Measurements from ENCODE around the gene XXYLT1. TPM values are rescaled to one million over a fixed set of nuclear protein-coding genes. Genes with fewer than 3 reads are reported as not detected.

Gene XXYLT1
- total RNA-seq (2022; extraction: Qiagen RNA extraction): 11.1 to 13.3 TPM (median 11.9 TPM) in 5 replicates

GRCh38 chr3:195270817-195271409 lies at the start of gene XXYLT1:
XXYLT1 (minus strand) TSS chr3:195271159; CDS start chr3:195271058, 101 bp downstream.

Other genes with a start within 250 kb of the XXYLT1 start
- gene ACAP2, start 171.9 kb upstream of the XXYLT1 start, total RNA-seq (2022; extraction: Qiagen RNA extraction): 5.3 to 8.4 TPM (median 7.3 TPM) in 5 replicates